Endothelial cell (in vitro differentiated cells): Measurements from ENCODE around the gene SENP2. TPM values are rescaled to one million over a fixed set of nuclear protein-coding genes. Genes with fewer than 3 reads are reported as not detected.
A peak's percentile ranks its signal among the peaks of the same experiment; 100 is the strongest.

Experiments used
- DNase-seq: peaks from one replicate; pipeline ENCODE4 v3.0.0; 2021; ENCODE audit warnings: low spot score
- H3K27ac Mint-ChIP-seq: one replicate; pipeline ENCODE4 v1.8.0; 2021; ENCODE audit warnings: mixed read lengths, inconsistent platforms; ENCODE audit not compliant: unreplicated experiment
- H3K27me3 Mint-ChIP-seq: one replicate; pipeline ENCODE4 v1.8.0; 2021; ENCODE audit warnings: mild to moderate bottlenecking, moderate library complexity, mixed read lengths, inconsistent platforms; ENCODE audit not compliant: unreplicated experiment
- H3K36me3 Mint-ChIP-seq: one replicate; pipeline ENCODE4 v1.8.0; 2021; ENCODE audit warnings: mild to moderate bottlenecking, low read depth, mixed read lengths, inconsistent platforms; ENCODE audit not compliant: unreplicated experiment
- H3K4me1 Mint-ChIP-seq: one replicate; pipeline ENCODE4 v1.8.0; 2021; ENCODE audit warnings: mild to moderate bottlenecking, mixed read lengths, inconsistent platforms; ENCODE audit not compliant: unreplicated experiment
- H3K4me3 Mint-ChIP-seq: one replicate; pipeline ENCODE4 v1.8.0; 2021; ENCODE audit warnings: mild to moderate bottlenecking, mixed read lengths, inconsistent platforms; ENCODE audit not compliant: unreplicated experiment
- H3K9me3 Mint-ChIP-seq: one replicate; pipeline ENCODE4 v1.8.0; 2021; ENCODE audit warnings: mixed read lengths, inconsistent platforms; ENCODE audit not compliant: unreplicated experiment
- total RNA-seq: library from RNA; stranded (reverse); fragmentation: NEBNext Ultra II Directional; extraction: Animal tissue kit (Norgen Biotek cat#: 25700); gene quantifications from one replicate; pipeline ENCODE4 v1.2.1, GENCODE V29; 2021; ENCODE audit not compliant: unreplicated experiment
- TF ChIP-seq, protein P1 (sequence below): fragments of 200-600 bp; sonication (generic); IDR thresholded peaks from one replicate; pipeline ENCODE4 v1.5.0; 2021; ENCODE audit warnings: antibody characterized with exemption; ENCODE audit not compliant: unreplicated experiment

Gene SENP2
- total RNA-seq, 1 donor from 2014 or later = 34.0 TPM

DNA sequence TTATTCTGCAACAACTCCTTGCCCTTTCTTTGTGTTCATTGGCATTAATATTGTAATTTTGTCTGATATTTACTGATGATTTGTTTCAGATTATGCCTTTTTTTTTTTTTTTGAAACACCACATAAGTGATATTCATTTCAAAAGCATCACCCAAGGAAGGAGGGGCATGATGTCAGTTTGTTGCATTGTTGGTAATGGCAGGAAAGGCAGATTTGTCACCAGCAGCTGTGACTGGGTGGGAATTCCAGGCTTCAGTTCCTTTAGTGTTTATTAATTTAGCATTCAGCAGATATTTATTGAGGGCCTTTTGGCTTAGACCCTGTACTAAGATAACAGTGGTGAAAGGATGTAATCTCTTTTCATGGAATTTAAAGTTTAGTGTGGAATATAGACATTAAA is 19.5 kb downstream of the SENP2 start:
- H3K27me3 Mint-ChIP-seq = no peaks in the 10 kb centered on the region
- H3K27ac Mint-ChIP-seq = no peak overlapping the region
- peak overlapping the region; percentile 42 for H3K4me3 Mint-ChIP-seq
- TF ChIP-seq, protein P1, sequence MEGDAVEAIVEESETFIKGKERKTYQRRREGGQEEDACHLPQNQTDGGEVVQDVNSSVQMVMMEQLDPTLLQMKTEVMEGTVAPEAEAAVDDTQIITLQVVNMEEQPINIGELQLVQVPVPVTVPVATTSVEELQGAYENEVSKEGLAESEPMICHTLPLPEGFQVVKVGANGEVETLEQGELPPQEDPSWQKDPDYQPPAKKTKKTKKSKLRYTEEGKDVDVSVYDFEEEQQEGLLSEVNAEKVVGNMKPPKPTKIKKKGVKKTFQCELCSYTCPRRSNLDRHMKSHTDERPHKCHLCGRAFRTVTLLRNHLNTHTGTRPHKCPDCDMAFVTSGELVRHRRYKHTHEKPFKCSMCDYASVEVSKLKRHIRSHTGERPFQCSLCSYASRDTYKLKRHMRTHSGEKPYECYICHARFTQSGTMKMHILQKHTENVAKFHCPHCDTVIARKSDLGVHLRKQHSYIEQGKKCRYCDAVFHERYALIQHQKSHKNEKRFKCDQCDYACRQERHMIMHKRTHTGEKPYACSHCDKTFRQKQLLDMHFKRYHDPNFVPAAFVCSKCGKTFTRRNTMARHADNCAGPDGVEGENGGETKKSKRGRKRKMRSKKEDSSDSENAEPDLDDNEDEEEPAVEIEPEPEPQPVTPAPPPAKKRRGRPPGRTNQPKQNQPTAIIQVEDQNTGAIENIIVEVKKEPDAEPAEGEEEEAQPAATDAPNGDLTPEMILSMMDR = no peak
- H3K4me1 Mint-ChIP-seq = no peaks in the 10 kb centered on the region
- H3K36me3 Mint-ChIP-seq = peaks cover 33% of the 10 kb centered on the region
- H3K9me3 Mint-ChIP-seq = no peaks in the 10 kb centered on the region
- DNase-seq = no peak

DNA sequence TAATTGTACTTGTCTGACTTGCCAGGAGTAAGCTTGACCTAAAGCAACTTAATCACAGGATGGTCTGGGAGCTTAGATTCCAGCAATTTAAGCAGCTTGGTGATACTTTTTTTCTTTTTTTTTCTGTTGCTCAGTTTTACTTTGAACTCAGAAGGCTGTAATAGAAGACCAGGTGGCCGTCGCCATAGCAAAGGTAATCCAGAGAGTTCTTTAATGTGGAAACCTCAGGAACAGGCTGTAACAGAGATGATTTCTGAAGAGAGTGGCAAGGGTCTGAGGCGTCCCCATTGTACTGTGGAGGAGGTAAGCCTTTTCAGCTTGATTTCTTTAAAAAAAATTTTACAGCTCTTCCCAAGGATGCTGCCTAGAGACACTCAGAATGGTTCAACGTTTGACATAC is 20.1 kb downstream of the SENP2 start:
- TF ChIP-seq, protein P1 = no peak
- Mint-ChIP-seq H3K36me3 (peaks cover 33% of the 10 kb centered on the region), H3K27ac (no peak overlapping the region), H3K27me3 (no peaks in the 10 kb centered on the region), H3K4me1 (no peaks in the 10 kb centered on the region), H3K9me3 (no peaks in the 10 kb centered on the region), H3K4me3 (peak overlapping the region; percentile 25)
- DNase-seq = no peak

GRCh38 chr3:185613016-185613415 is 26.9 kb downstream of the SENP2 start:
- Mint-ChIP-seq H3K4me3 (no peak overlapping the region), H3K36me3 (peaks cover 29% of the 10 kb centered on the region), H3K9me3 (no peaks in the 10 kb centered on the region)

DNA sequence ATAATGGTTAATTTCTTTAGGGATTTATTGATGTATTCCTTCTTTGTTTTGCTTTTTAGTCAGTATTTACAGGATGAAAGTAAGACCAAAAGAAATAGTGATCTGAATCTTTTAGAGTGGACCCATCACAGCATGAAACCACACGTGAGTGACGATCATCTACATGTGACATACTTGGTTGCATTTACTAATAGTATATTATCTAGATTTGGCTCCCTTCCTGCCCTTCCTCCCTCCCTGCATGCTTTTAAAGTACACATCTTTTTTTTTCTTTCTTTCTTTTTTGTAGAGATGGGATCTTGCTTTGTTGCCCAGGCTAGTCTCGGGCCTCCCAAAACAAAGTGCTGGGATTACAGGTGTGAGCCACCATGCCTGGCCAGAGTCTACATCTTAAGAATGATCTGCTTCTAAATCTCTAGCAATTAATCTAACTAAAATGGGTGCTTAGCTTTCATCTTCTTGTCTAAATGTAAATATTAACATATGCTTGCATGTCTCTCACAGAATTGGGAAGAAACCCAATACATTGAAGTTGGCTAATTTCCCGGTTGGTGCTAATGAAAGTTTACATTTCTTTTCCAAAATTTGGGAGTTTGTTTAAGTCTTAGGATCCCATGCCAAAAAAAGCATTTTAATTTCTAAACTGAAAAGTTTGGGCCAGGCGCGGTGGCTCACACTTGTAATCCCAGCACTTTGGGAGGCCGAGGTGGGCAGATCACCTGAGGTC is 38.0 kb downstream of the SENP2 start:
- TF ChIP-seq, protein P1 = no peak
- Mint-ChIP-seq H3K27me3 (peaks cover 3% of the 10 kb centered on the region), H3K9me3 (no peaks in the 10 kb centered on the region), H3K4me3 (no peak overlapping the region), H3K36me3 (peaks cover 18% of the 10 kb centered on the region), H3K4me1 (no peaks in the 10 kb centered on the region), H3K27ac (no peak overlapping the region)
- no peak for DNase-seq

More at GRCh38 chr3:185613016-185613415, 26.9 kb downstream of the SENP2 start:
- H3K27me3 Mint-ChIP-seq = no peaks in the 10 kb centered on the region
- H3K27ac Mint-ChIP-seq = no peak overlapping the region
- TF ChIP-seq, protein P1 = no peak
- no peaks in the 10 kb centered on the region for H3K4me1 Mint-ChIP-seq
- DNase-seq = no peak

GRCh38 chr3:185625784-185626183 is 39.7 kb downstream of the SENP2 start:
- TF ChIP-seq, protein P1 = no peak
- H3K4me1 Mint-ChIP-seq = peaks cover 2% of the 10 kb centered on the region
- DNase-seq = no peak
- no peak overlapping the region for H3K4me3 Mint-ChIP-seq
- no peaks in the 10 kb centered on the region for H3K9me3 Mint-ChIP-seq
- H3K36me3 Mint-ChIP-seq = peaks cover 21% of the 10 kb centered on the region
- H3K27ac Mint-ChIP-seq = no peak overlapping the region
- H3K27me3 Mint-ChIP-seq = peaks cover 8% of the 10 kb centered on the region
